Measurements from ENCODE around the gene PLA2G5.
"Not testable (repeated sequence)": the region's sequence is repeated elsewhere in the genome, so short reads cannot be mapped to it uniquely, and the experiment has no call there.

The PLA2G5 gene

GRCh38 chr1:20115479-20115878 lies 45.5 kb downstream of the PLA2G5 start:
- no peak for DNase-seq (ENCODE audit: low read depth in 2 of 2, low spot score in 1 of 2)

GRCh38 chr1:20115916-20116315 lies 45.9 kb downstream of the PLA2G5 start:
- no peak for DNase-seq (ENCODE audit: low read depth in 2 of 2, low spot score in 1 of 2)

GRCh38 chr1:20117236-20117635 lies 47.2 kb downstream of the PLA2G5 start:
- DNase-seq (ENCODE audit: low read depth in 2 of 2, low spot score in 1 of 2) = no peak

- no peak for DNase-seq (ENCODE audit: low read depth in 2 of 2, low spot score in 1 of 2)
These were observed 49.4 kb downstream of the PLA2G5 start, which contains the start of gene PLA2G2D for GRCh38 chr1:20119347-20119746. PLA2G2D (minus strand) TSS chr1:20119536; CDS start chr1:20119498, 38 bp downstream.

GRCh38 chr1:20120796-20121195 lies 50.8 kb downstream of the PLA2G5 start:
- no peak for DNase-seq (ENCODE audit: low read depth in 2 of 2, low spot score in 1 of 2)

- no peak for DNase-seq (ENCODE audit: low read depth in 2 of 2, low spot score in 1 of 2)
These were observed 53.9 kb downstream of the PLA2G5 start for GRCh38 chr1:20123722-20124455.

GRCh38 chr1:20124456-20125057 lies 54.6 kb downstream of the PLA2G5 start:
- no peak for DNase-seq (ENCODE audit: low read depth in 2 of 2, low spot score in 1 of 2)

GRCh38 chr1:20125100-20125499 lies 55.1 kb downstream of the PLA2G5 start:
- no peak for DNase-seq (ENCODE audit: low read depth in 2 of 2, low spot score in 1 of 2)

- DNase-seq (ENCODE audit: low read depth in 2 of 2, low spot score in 1 of 2) = no peak
These were observed 56.2 kb downstream of the PLA2G5 start for GRCh38 chr1:20126041-20126805.

- no peak for DNase-seq (ENCODE audit: low read depth in 2 of 2, low spot score in 1 of 2)
These were observed 56.9 kb downstream of the PLA2G5 start for GRCh38 chr1:20126806-20127440.

GRCh38 chr1:20130518-20130917 lies 60.5 kb downstream of the PLA2G5 start:
- not testable (repeated sequence) for DNase-seq (ENCODE audit: low read depth in 2 of 2, low spot score in 1 of 2)

GRCh38 chr1:20134995-20135394 lies 65.0 kb downstream of the PLA2G5 start:
- no peak for DNase-seq (ENCODE audit: low read depth in 2 of 2, low spot score in 1 of 2)

- DNase-seq (ENCODE audit: low read depth in 2 of 2, low spot score in 1 of 2) = no peak
These were observed 66.3 kb downstream of the PLA2G5 start for GRCh38 chr1:20136249-20136648.

GRCh38 chr1:20137055-20137454 lies 67.1 kb downstream of the PLA2G5 start:
- DNase-seq (ENCODE audit: low read depth in 2 of 2, low spot score in 1 of 2) = no peak

- DNase-seq (ENCODE audit: low read depth in 2 of 2, low spot score in 1 of 2) = no peak
These were observed 67.6 kb downstream of the PLA2G5 start for GRCh38 chr1:20137604-20138003.

- DNase-seq (ENCODE audit: low read depth in 2 of 2, low spot score in 1 of 2) = no peak
These were observed 68.4 kb downstream of the PLA2G5 start for GRCh38 chr1:20138346-20138745.

GRCh38 chr1:20138961-20139550 lies 69.1 kb downstream of the PLA2G5 start, which contains the start of gene PLA2G2F:
PLA2G2F (plus strand) TSS chr1:20139323; CDS start chr1:20139428, 105 bp downstream.
- DNase-seq (ENCODE audit: low read depth in 2 of 2, low spot score in 1 of 2) = no peak

- DNase-seq (ENCODE audit: low read depth in 2 of 2, low spot score in 1 of 2) = no peak
These were observed 70.0 kb downstream of the PLA2G5 start for GRCh38 chr1:20139776-20140612.

- DNase-seq (ENCODE audit: low read depth in 2 of 2, low spot score in 1 of 2) = no peak
These were observed 71.0 kb downstream of the PLA2G5 start for GRCh38 chr1:20141001-20141400.

GRCh38 chr1:20141466-20141865 lies 71.5 kb downstream of the PLA2G5 start:
- no peak for DNase-seq (ENCODE audit: low read depth in 2 of 2, low spot score in 1 of 2)

Measured in stimulated activated CD8-positive, alpha-beta memory T cell treated with anti-CD3 and anti-CD28 coated beads, Interleukin-4, amount 100 ng/mL, for 4 hours (primary cell).